Mesenchymal stem cell (in vitro differentiated cells and primary cell): ENCODE results near the gene PCDHA7.
"Not testable (repeated sequence)": the region's sequence is repeated elsewhere in the genome, so short reads cannot be mapped to it uniquely, and the experiment has no call there.

Experiments used
- DNase-seq: peaks from one replicate; pipeline ENCODE4 v3.0.0-alpha.2; 2013
- H2AFZ ChIP-seq: one replicate; pipeline ENCODE4 v1.6.1; 2013; ENCODE audit warnings: low read depth, mild to moderate bottlenecking, control low read depth, inconsistent platforms, low read length, moderate library complexity
- H2AK5ac ChIP-seq: 2 replicates; pipeline ENCODE4 v1.6.1; 2013; ENCODE audit warnings: low read length, moderate library complexity, mild to moderate bottlenecking, inconsistent platforms; ENCODE audit not compliant: severe bottlenecking
- H2BK120ac ChIP-seq: one replicate; pipeline ENCODE4 v1.6.1; 2013; ENCODE audit warnings: low read depth, mild to moderate bottlenecking, inconsistent platforms, low read length, moderate library complexity
- H2BK12ac ChIP-seq, 2 experiments: one replicate each; pipeline ENCODE4 v1.6.1; 2013; ENCODE audit warnings: inconsistent platforms in 2 of 2, low read length in 2 of 2, mild to moderate bottlenecking in 2 of 2, moderate library complexity in 2 of 2, control low read depth in 1 of 2
- H2BK15ac ChIP-seq: one replicate; pipeline ENCODE4 v1.6.1; 2013; ENCODE audit warnings: mild to moderate bottlenecking, low read depth, inconsistent platforms; ENCODE audit not compliant: poor library complexity, severe bottlenecking
- H2BK5ac ChIP-seq: 2 replicates; pipeline ENCODE4 v1.6.1; 2013; ENCODE audit warnings: low read depth, mild to moderate bottlenecking, low read length, control low read depth, inconsistent platforms; ENCODE audit not compliant: poor library complexity, severe bottlenecking
- H3K14ac ChIP-seq, 2 experiments: one replicate each; pipeline ENCODE4 v1.6.1; 2013; ENCODE audit warnings: inconsistent platforms in 2 of 2, low read length in 2 of 2, control low read depth in 1 of 2, mild to moderate bottlenecking in 1 of 2, moderate library complexity in 1 of 2
- H3K18ac ChIP-seq, 2 experiments: one replicate each; pipeline ENCODE4 v1.6.1; 2013; ENCODE audit warnings: inconsistent platforms in 2 of 2, low read length in 2 of 2, control low read depth in 1 of 2, low read depth in 1 of 2, mild to moderate bottlenecking in 1 of 2
- H3K23ac ChIP-seq, 2 experiments: one replicate each; pipeline ENCODE4 v1.6.1; 2013; ENCODE audit warnings: inconsistent platforms in 2 of 2, low read length in 2 of 2, mild to moderate bottlenecking in 2 of 2, moderate library complexity in 2 of 2, control low read depth in 1 of 2
- H3K27ac ChIP-seq: 2 replicates; pipeline ENCODE4 v1.5.1; 2013; ENCODE audit warnings: mild to moderate bottlenecking, moderate library complexity, low read length, control low read depth, inconsistent platforms; ENCODE audit not compliant: poor library complexity, severe bottlenecking
- H3K27me3 ChIP-seq, 2 experiments: 2 replicates each; pipeline versions ENCODE4 v1.6.1 to v1.7.0; 2013; ENCODE audit warnings: low read length in 2 of 2, mild to moderate bottlenecking in 2 of 2, moderate library complexity in 2 of 2, control low read depth in 1 of 2, inconsistent platforms in 1 of 2; ENCODE audit not compliant: control insufficient read depth in 1 of 2, insufficient read depth in 1 of 2
- H3K36me3 ChIP-seq, 2 experiments: 2 replicates each; pipeline versions ENCODE4 v1.6.1 to v1.7.0; 2013; ENCODE audit warnings: low read length in 2 of 2, control low read depth in 1 of 2, inconsistent platforms in 1 of 2, low read depth in 1 of 2, mild to moderate bottlenecking in 1 of 2; ENCODE audit not compliant: insufficient read depth in 2 of 2, control insufficient read depth in 1 of 2
- H3K4ac ChIP-seq, 2 experiments: one replicate each; pipeline ENCODE4 v1.6.1; 2013; ENCODE audit warnings: inconsistent platforms in 2 of 2, low read length in 2 of 2, mild to moderate bottlenecking in 2 of 2, moderate library complexity in 2 of 2, control low read depth in 1 of 2, low read depth in 1 of 2
- H3K4me1 ChIP-seq: 2 replicates; pipeline ENCODE4 v1.6.1; 2013; ENCODE audit warnings: low read depth, low read length, control low read depth; ENCODE audit not compliant: control insufficient read depth, insufficient read depth
- H3K4me2 ChIP-seq: 2 replicates; pipeline ENCODE4 v1.6.1; 2013; ENCODE audit warnings: low read length, mild to moderate bottlenecking, inconsistent platforms; ENCODE audit not compliant: poor library complexity, severe bottlenecking
- H3K4me3 ChIP-seq, 2 experiments: 2 replicates each; pipeline versions ENCODE4 v1.5.1 to v1.7.0; 2013; ENCODE audit warnings: low read length in 2 of 2, mild to moderate bottlenecking in 2 of 2, control low read depth in 1 of 2, low read depth in 1 of 2; ENCODE audit not compliant: insufficient read depth in 1 of 2
- H3K79me1 ChIP-seq: replicated peaks from 2 replicates; pipeline ENCODE4 v1.6.1; 2013; ENCODE audit warnings: mild to moderate bottlenecking, control low read depth, low read length, inconsistent platforms; ENCODE audit not compliant: poor library complexity, severe bottlenecking
- H3K9ac ChIP-seq: 2 replicates; pipeline ENCODE4 v1.7.0; 2013; ENCODE audit warnings: mild to moderate bottlenecking, low read length, moderate library complexity
- H3K9me3 ChIP-seq: 2 replicates; pipeline ENCODE4 v1.7.0; 2013; ENCODE audit warnings: mild to moderate bottlenecking, low read length; ENCODE audit not compliant: control insufficient read depth
- H4K8ac ChIP-seq: one replicate; pipeline ENCODE4 v1.6.1; 2013; ENCODE audit warnings: inconsistent platforms, mild to moderate bottlenecking, low read length, moderate library complexity
- H4K91ac ChIP-seq: one replicate; pipeline ENCODE4 v1.6.1; 2013; ENCODE audit warnings: mild to moderate bottlenecking, low read length, inconsistent platforms
- WGBS: methylation state at CpG from one replicate; pipeline ENCODE4 v1.1.7; 2013; ENCODE audit warnings: mixed read lengths; 5-methylcytosine and 5-hydroxymethylcytosine counted together

Gene PCDHA7

DNA sequence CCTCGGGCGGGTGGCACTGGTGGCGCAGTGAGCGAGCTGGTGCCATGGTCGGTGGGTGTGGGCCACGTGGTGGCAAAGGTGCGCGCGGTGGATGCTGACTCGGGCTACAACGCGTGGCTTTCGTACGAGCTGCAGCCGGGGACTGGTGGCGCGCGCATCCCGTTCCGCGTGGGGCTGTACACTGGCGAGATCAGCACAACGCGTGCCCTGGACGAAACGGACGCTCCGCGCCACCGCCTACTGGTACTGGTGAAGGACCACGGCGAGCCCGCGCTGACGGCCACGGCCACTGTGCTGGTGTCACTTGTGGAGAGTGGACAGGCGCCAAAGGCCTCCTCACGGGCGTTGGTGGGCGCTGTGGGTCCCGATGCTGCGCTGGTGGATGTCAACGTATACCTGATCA lies 25.2 kb upstream of the PCDHA7 start:
- no peak overlapping the region for H4K8ac ChIP-seq
- no peak overlapping the region for H2AFZ ChIP-seq
- H3K36me3 ChIP-seq, result peaks cover 0 to 8% of the 10 kb centered on the region in 2 experiments
- H3K79me1 ChIP-seq, result peaks cover 3% of the 10 kb centered on the region
- peaks cover 55% of the 10 kb centered on the region for H3K9me3 ChIP-seq
- H4K91ac ChIP-seq, result peak overlapping the region; percentile 54
- H3K23ac ChIP-seq, result no peak overlapping the region
- no peak for DNase-seq
- H3K14ac ChIP-seq, result no peak overlapping the region
- no peak overlapping the region for H3K27ac ChIP-seq
- H3K9ac ChIP-seq, result no peak overlapping the region
- 97% methylated on average over 43 of the region's 43 CpGs for WGBS
- H3K4me3 ChIP-seq, result no peak overlapping the region
- no peak overlapping the region for H2BK12ac ChIP-seq
- H3K4ac ChIP-seq, result no peak overlapping the region
- peaks cover 2% of the 10 kb centered on the region for H3K4me1 ChIP-seq
- H2AK5ac ChIP-seq, result no peak overlapping the region
- H2BK15ac ChIP-seq, result no peak overlapping the region
- H2BK5ac ChIP-seq, result no peak overlapping the region
- H3K27me3 ChIP-seq, result no peaks in the 10 kb centered on the region
- H3K18ac ChIP-seq, result no peak overlapping the region
- no peak overlapping the region for H2BK120ac ChIP-seq
- H3K4me2 ChIP-seq, result no peak overlapping the region

DNA sequence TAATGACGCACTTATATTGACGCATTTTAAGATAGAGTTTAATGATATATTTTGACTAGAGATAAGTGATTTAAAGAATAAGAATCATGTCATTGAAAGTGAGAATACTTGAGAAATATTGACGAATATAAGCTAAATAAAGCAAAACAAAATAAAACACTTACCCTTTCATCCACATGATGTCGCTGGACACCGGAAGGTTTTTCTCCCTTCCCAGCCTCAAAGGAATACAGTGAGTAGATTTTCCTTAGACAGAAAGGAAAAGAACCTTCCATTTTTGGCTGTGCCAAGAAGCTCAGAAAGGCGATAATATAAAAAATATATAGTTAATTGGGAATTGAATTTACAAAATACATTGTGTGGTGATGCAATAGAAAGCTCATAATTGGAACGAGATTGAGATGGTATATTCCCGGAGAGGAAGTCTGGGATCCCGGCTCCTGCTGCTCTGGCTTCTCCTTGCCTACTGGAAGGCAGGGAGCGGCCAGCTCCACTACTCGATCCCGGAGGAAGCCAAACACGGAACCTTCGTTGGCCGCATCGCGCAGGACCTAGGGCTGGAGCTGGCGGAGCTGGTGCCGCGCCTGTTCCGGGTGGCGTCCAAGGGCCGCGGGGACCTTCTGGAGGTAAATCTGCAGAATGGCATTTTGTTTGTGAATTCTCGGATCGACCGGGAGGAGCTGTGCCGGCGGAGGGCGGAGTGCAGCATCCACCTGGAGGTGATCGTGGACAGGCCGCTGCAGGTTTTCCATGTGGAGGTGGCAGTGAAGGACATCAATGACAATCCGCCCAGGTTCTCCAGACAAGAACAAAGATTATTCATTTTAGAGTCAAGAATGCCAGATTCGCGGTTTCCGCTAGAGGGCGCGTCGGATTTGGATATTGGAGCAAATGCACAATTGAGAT lies 12.4 kb upstream of the PCDHA7 start, which contains the start of gene PCDHA5:
PCDHA5 (plus strand) TSS at position 239 of the 906 bp plus-strand sequence.
- Histone ChIP-seq H3K9me3 (peaks cover 46% of the 10 kb centered on the region), H2BK120ac (no peak within 1 kb of the TSS), H2BK15ac (no peak within 1 kb of the TSS), H3K9ac (no peak within 1 kb of the TSS), H3K4me1 (no peaks in the 10 kb centered on the region), H4K8ac (no peak within 1 kb of the TSS), H3K27me3 (no peaks in the 10 kb centered on the region), H3K27ac (no peak within 1 kb of the TSS), H2BK12ac (no peak within 1 kb of the TSS), H2BK5ac (no peak within 1 kb of the TSS), H3K79me1 (no peaks in the 10 kb centered on the region), H3K4me2 (no peak within 1 kb of the TSS), H2AK5ac (no peak within 1 kb of the TSS), H3K4ac (no peak within 1 kb of the TSS), H2AFZ (no peak within 1 kb of the TSS), H3K36me3 (peaks cover 0 to 13% of the 10 kb centered on the region in 2 experiments), H3K4me3 (no peak within 1 kb of the TSS), H4K91ac (no peak within 1 kb of the TSS), H3K14ac (no peak within 1 kb of the TSS), H3K23ac (no peak within 1 kb of the TSS), H3K18ac (no peak within 1 kb of the TSS)
- 95% methylated on average over 36 of the region's 39 CpGs for WGBS
- no peak for DNase-seq

DNA sequence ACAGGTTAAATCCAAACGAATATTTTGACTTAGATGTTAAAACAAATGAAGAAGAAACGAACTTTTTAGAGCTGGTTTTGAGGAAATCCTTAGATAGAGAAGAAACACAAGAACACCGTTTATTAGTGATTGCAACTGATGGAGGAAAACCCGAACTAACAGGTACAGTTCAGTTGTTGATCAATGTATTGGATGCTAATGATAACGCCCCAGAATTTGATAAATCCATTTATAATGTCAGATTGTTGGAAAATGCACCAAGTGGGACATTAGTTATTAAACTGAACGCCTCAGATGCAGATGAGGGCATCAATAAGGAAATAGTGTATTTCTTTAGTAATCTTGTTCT lies 11.8 kb upstream of the PCDHA7 start:
- no peak overlapping the region for H2BK12ac ChIP-seq
- no peak overlapping the region for H3K4me2 ChIP-seq
- no peak overlapping the region for H3K14ac ChIP-seq
- no peak overlapping the region for H4K8ac ChIP-seq
- no peak overlapping the region for H2AFZ ChIP-seq
- no peak overlapping the region for H2BK15ac ChIP-seq
- H3K23ac ChIP-seq, result no peak overlapping the region
- H3K4me1 ChIP-seq, result no peaks in the 10 kb centered on the region
- H3K79me1 ChIP-seq, result no peaks in the 10 kb centered on the region
- no peaks in the 10 kb centered on the region for H3K27me3 ChIP-seq
- H2AK5ac ChIP-seq, result no peak overlapping the region
- H3K4me3 ChIP-seq, result no peak overlapping the region
- no peak overlapping the region for H3K27ac ChIP-seq
- H2BK5ac ChIP-seq, result no peak overlapping the region
- H2BK120ac ChIP-seq, result no peak overlapping the region
- no peak overlapping the region for H3K18ac ChIP-seq
- WGBS, result 90% methylated on average over 6 of the region's 6 CpGs
- peaks cover 0 to 13% of the 10 kb centered on the region in 2 experiments for H3K36me3 ChIP-seq
- no peak overlapping the region for H3K4ac ChIP-seq
- no peak overlapping the region for H4K91ac ChIP-seq
- H3K9me3 ChIP-seq, result peaks cover 45% of the 10 kb centered on the region
- no peak for DNase-seq
- H3K9ac ChIP-seq, result no peak overlapping the region

DNA sequence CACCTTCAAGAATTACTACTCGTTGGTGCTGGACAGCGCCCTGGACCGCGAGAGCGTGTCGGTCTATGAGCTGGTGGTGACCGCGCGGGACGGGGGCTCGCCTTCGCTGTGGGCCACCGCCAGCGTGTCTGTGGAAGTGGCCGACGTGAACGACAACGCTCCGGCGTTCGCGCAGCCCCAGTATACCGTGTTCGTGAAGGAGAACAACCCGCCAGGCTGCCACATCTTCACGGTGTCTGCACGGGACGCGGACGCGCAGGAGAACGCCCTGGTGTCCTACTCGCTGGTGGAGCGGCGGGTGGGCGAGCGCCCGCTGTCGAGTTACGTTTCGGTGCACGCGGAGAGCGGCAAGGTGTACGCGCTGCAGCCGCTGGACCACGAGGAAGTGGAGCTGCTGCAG lies 11.1 kb upstream of the PCDHA7 start:
- not testable (repeated sequence) for H3K23ac ChIP-seq, DNase-seq, H3K79me1 ChIP-seq, H2AFZ ChIP-seq, H3K14ac ChIP-seq, H2BK12ac ChIP-seq, H2AK5ac ChIP-seq, H2BK15ac ChIP-seq, H3K18ac ChIP-seq, H3K4me3 ChIP-seq, H3K4me1 ChIP-seq, H2BK5ac ChIP-seq, H4K8ac ChIP-seq, H3K4me2 ChIP-seq, H2BK120ac ChIP-seq, H4K91ac ChIP-seq, H3K9ac ChIP-seq, H3K27me3 ChIP-seq, H3K4ac ChIP-seq, H3K27ac ChIP-seq
- 98% methylated on average over 48 of the region's 48 CpGs for WGBS
- H3K36me3 ChIP-seq, result peaks cover 0 to 13% of the 10 kb centered on the region in 2 experiments
- H3K9me3 ChIP-seq, result peaks cover 50% of the 10 kb centered on the region
